HEK293 (cell line): ENCODE results near the gene SIPA1.
"Not testable (repeated sequence)": the region's sequence is repeated elsewhere in the genome, so short reads cannot be mapped to it uniquely, and the experiment has no call there.

ENCODE experiments used
- CTCF ChIA-PET: fragments of 350-600 bp; formaldehyde crosslinking; extraction: SDS; loops from one replicate; lab custom pipeline; 2021; ENCODE audit warnings: antibody characterized with exemption; lab: Yijun Ruan, JAX
- POLR2A ChIA-PET: fragments of 300-600 bp; formaldehyde crosslinking; extraction: SDS; loops from one replicate; lab custom pipeline; 2020; ENCODE audit warnings: antibody characterized with exemption, inconsistent platforms; lab: Yijun Ruan, JAX
- H3K27ac ChIP-seq: fragments of 200-500 bp; sonication (Bioruptor generic); 2 replicates; pipeline ENCODE4 v1.5.1; 2014; ENCODE audit warnings: low read depth, low read length, control low read depth, inconsistent platforms; ENCODE audit errors: extremely low read depth
- H3K36me3 ChIP-seq, 2 experiments: fragments of 200-500 bp in 1 of 2; sonication (Bioruptor generic) in 1 of 2; 1 replicate in 1 of 2; 2 replicates in 1 of 2; pipeline ENCODE4 v1.5.1; 2014 to 2017; ENCODE audit warnings: inconsistent platforms in 2 of 2, low read length in 2 of 2; ENCODE audit not compliant: control insufficient read depth in 2 of 2, insufficient read depth in 1 of 2
- H3K4me1 ChIP-seq: fragments of 200-500 bp; sonication (Bioruptor generic); 2 replicates; pipeline ENCODE4 v1.5.1; 2014; ENCODE audit warnings: mild to moderate bottlenecking, low read length, inconsistent platforms; ENCODE audit not compliant: control insufficient read depth, insufficient read depth
- H3K4me3 ChIP-seq: 2 replicates; pipeline ENCODE4 v1.5.1; 2011; ENCODE audit warnings: low read depth, mild to moderate bottlenecking, control low read depth, low read length, moderate library complexity
- H3K9me3 ChIP-seq: fragments of 200-500 bp; sonication (Bioruptor generic); 2 replicates; pipeline ENCODE4 v1.5.1; 2014; ENCODE audit warnings: low read depth, low read length, inconsistent platforms; ENCODE audit not compliant: control insufficient read depth, insufficient read depth
- GLIS2 ChIP-seq: fragments of 450-650 bp; formaldehyde crosslinking; IDR thresholded peaks from 2 replicates; pipeline ENCODE4 v1.5.1; 2016; ENCODE audit warnings: missing biosample characterization, missing genetic modification characterization
- WT1 ChIP-seq: fragments of 450-650 bp; formaldehyde crosslinking; IDR thresholded peaks from 2 replicates; pipeline ENCODE4 v1.5.1; 2016; ENCODE audit warnings: missing biosample characterization, missing genetic modification characterization
- ZNF10 ChIP-seq: fragments of 450-650 bp; formaldehyde crosslinking; IDR thresholded peaks from 2 replicates; pipeline ENCODE4 v1.5.1; 2017; ENCODE audit warnings: missing biosample characterization, missing genetic modification characterization
- ZNF148 ChIP-seq: fragments of 450-650 bp; formaldehyde crosslinking; IDR thresholded peaks from 2 replicates; pipeline ENCODE4 v1.5.0; 2017; ENCODE audit warnings: missing biosample characterization, missing genetic modification characterization, borderline replicate concordance
- ZNF274 ChIP-seq, 2 experiments: fragments of 200-500 bp in 1 of 2; fragments of 450-650 bp in 1 of 2; sonication (Bioruptor generic) in 1 of 2; formaldehyde crosslinking in 1 of 2; IDR thresholded peaks; 2 replicates each; pipeline versions ENCODE4 v1.5.1 to v1.6.1; 2014 to 2016; ENCODE audit warnings: borderline replicate concordance in 1 of 2, inconsistent platforms in 1 of 2, low read length in 1 of 2, missing biosample characterization in 1 of 2, missing genetic modification characterization in 1 of 2
- ZNF548 ChIP-seq: fragments of 450-650 bp; formaldehyde crosslinking; IDR thresholded peaks from 2 replicates; pipeline ENCODE4 v1.5.1; 2016; ENCODE audit warnings: missing biosample characterization, missing genetic modification characterization
- ZNF555 ChIP-seq: fragments of 450-650 bp; formaldehyde crosslinking; conservative IDR thresholded peaks from 2 replicates; pipeline ENCODE4 v1.5.1; 2017; ENCODE audit warnings: missing biosample characterization, mild to moderate bottlenecking, missing genetic modification characterization, inconsistent platforms
- ZNF704 ChIP-seq: fragments of 450-650 bp; formaldehyde crosslinking; IDR thresholded peaks from 2 replicates; pipeline ENCODE4 v1.5.1; 2016; ENCODE audit warnings: missing biosample characterization, missing genetic modification characterization
- ZSCAN4 ChIP-seq: fragments of 450-650 bp; formaldehyde crosslinking; IDR thresholded peaks from 2 replicates; pipeline ENCODE4 v1.5.1; 2017; ENCODE audit warnings: missing biosample characterization, missing genetic modification characterization
- TF ChIP-seq, protein P1 (sequence below): fragments of 450-650 bp; formaldehyde crosslinking; conservative IDR thresholded peaks from 2 replicates; pipeline ENCODE4 v1.5.1; 2016; ENCODE audit warnings: low read depth, missing biosample characterization, missing genetic modification characterization
- TF ChIP-seq, protein P2 (sequence below): fragments of 450-650 bp; formaldehyde crosslinking; IDR thresholded peaks from 2 replicates; pipeline ENCODE4 v1.5.1; 2016; ENCODE audit warnings: missing biosample characterization, missing genetic modification characterization
- TF ChIP-seq, protein P3 (sequence below): fragments of 450-650 bp; formaldehyde crosslinking; IDR thresholded peaks from 2 replicates; pipeline ENCODE4 v1.5.1; 2016; ENCODE audit warnings: missing biosample characterization, missing genetic modification characterization

The SIPA1 gene

DNA sequence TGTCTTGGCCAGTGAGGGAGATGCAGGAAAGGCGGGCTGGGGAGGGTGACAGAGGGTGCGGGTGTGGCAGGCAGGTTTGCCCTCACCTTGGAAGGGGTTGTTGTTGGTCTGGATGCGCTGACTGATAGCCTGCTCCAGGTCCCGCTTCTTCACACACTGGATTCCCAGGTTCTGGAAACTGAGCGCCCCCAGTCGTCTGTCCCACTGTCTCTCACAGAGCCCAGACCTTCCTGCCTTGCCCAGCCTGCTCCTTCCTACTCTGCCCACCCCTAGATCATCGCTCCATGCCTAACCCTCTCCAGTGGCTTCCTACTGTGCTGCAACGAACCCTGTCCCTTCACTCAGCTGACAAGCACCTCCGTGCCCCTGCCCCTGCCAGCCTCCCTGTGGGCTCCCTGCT, 22.1 kb downstream of the SIPA1 start (continued):
- TF ChIP-seq, protein P1, sequence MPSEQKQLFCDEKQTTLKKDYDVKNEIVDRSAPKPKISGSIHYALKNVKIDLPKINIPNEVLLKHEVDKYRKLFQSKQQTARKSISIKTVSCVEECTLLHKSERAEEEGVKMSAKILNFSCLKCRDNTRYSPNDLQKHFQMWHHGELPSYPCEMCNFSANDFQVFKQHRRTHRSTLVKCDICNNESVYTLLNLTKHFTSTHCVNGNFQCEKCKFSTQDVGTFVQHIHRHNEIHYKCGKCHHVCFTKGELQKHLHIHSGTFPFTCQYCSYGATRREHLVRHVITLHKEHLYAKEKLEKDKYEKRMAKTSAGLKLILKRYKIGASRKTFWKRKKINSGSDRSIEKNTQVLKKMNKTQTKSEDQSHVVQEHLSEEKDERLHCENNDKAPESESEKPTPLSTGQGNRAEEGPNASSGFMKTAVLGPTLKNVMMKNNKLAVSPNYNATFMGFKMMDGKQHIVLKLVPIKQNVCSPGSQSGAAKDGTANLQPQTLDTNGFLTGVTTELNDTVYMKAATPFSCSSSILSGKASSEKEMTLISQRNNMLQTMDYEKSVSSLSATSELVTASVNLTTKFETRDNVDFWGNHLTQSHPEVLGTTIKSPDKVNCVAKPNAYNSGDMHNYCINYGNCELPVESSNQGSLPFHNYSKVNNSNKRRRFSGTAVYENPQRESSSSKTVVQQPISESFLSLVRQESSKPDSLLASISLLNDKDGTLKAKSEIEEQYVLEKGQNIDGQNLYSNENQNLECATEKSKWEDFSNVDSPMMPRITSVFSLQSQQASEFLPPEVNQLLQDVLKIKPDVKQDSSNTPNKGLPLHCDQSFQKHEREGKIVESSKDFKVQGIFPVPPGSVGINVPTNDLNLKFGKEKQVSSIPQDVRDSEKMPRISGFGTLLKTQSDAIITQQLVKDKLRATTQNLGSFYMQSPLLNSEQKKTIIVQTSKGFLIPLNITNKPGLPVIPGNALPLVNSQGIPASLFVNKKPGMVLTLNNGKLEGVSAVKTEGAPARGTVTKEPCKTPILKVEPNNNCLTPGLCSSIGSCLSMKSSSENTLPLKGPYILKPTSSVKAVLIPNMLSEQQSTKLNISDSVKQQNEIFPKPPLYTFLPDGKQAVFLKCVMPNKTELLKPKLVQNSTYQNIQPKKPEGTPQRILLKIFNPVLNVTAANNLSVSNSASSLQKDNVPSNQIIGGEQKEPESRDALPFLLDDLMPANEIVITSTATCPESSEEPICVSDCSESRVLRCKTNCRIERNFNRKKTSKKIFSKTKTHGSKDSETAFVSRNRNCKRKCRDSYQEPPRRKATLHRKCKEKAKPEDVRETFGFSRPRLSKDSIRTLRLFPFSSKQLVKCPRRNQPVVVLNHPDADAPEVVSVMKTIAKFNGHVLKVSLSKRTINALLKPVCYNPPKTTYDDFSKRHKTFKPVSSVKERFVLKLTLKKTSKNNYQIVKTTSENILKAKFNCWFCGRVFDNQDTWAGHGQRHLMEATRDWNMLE (tag by site-specific recombination), result no peak
- TF ChIP-seq ZSCAN4 (tag by site-specific recombination) (no peak), ZNF274 (IDR thresholded peaks at IDR 0.05; ENCODE audit: low read length) (no peak), ZNF274 (tag by site-specific recombination; IDR thresholded peaks at IDR 0.05; ENCODE audit: borderline replicate concordance) (no peak), GLIS2 (tag by site-specific recombination) (no peak), WT1 (tag by site-specific recombination) (no peak), ZNF555 (no peak)
- TF ChIP-seq, protein P2, sequence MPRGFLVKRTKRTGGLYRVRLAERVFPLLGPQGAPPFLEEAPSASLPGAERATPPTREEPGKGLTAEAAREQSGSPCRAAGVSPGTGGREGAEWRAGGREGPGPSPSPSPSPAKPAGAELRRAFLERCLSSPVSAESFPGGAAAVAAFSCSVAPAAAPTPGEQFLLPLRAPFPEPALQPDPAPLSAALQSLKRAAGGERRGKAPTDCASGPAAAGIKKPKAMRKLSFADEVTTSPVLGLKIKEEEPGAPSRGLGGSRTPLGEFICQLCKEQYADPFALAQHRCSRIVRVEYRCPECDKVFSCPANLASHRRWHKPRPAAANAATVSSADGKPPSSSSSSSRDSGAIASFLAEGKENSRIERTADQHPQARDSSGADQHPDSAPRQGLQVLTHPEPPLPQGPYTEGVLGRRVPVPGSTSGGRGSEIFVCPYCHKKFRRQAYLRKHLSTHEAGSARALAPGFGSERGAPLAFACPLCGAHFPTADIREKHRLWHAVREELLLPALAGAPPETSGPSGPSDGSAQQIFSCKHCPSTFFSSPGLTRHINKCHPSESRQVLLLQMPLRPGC (tag by site-specific recombination), result no peak
- TF ChIP-seq, all 188 proteins: peak for 0

DNA sequence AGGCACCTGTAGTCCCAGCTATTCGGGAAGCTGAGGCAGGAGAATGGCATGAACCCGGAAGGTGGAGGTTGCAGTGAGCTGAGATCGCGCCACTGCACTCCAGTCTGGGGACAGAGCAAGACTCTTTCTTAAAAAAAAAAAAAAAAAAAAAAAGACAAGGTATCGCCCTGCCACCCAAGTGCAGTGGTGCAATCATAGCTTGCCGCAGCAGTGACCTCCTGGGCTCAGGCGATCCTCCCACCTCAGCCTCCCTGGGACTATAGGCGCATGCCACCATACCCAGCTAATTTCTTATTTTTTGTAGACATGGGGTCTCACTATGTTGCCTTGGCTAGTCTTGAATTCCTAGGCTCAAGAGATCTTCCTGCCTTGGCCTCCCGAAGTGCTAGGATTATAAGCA, 23.0 kb downstream of the SIPA1 start:
- H3K27ac ChIP-seq, H3K4me1 ChIP-seq, H3K9me3 ChIP-seq, H3K4me3 ChIP-seq: not testable (repeated sequence)
- ChIA-PET POLR2A (interaction anchor here (0.6 to 3.0 kb wide), 6 partner anchors 8 to 209 kb away, joined by 3 to 34 read pairs (median 4); partner anchors contain the start of genes PCNX3 and ZNRD2), CTCF (interaction anchor here (0.7 to 1.1 kb wide), 3 partner anchors 12 to 214 kb away, joined by 3 to 6 read pairs (median 3); no protein-coding TSS in a partner anchor)
- H3K36me3 ChIP-seq, result peaks cover 7 to 55% of the 10 kb centered on the region in 2 experiments; a peak in 2 of 3 replicates

DNA sequence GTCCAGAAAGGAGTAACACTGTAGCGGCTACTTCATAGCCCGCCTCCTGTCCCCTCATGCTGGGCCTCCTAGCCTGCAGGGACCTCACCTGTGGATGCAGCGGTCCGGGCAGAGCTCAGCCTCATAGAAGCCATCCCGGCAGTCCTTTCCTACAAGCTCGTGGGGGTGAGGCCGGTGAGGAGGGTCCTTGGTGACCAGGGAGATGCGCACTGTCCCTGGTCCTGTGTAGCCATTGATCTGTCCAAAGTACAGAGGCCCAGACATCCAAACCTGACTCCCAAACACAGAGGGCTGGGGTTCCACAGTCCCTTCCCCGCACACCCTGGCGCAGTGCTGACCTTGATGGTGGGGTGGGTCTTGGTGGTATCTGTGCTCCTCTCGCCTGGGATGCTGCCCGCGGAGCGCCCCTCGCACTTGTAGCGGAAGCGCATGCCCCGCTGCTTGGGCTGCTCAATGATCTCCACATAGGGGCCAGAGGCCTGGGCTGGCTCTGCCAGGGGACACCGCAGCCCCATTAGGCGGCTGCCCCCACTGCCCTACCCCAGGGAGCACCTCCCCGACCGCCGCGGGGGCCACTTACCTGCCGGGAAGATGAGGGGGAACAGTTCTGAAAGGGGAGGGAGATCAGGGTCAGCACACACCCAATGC, 23.8 kb downstream of the SIPA1 start:
- H3K27ac ChIP-seq, result peak overlapping the region; percentile 4; the same call in 1 of the 2 replicates
- no peaks in the 10 kb centered on the region for H3K9me3 ChIP-seq
- peak overlapping the region; percentile 82 for H3K4me3 ChIP-seq
- H3K4me1 ChIP-seq, result no peaks in the 10 kb centered on the region
- ChIA-PET POLR2A (interaction anchor here (0.6 to 3.0 kb wide), 9 partner anchors 9 to 229 kb away, joined by 4 to 34 read pairs (median 5); partner anchors contain the start of genes CCDC85B, FIBP, MAP3K11 and PCNX3), CTCF (interaction anchor here (0.7 to 1.1 kb wide), 4 partner anchors 130 to 383 kb away, joined by 3 read pairs; no protein-coding TSS in a partner anchor)
- peaks cover 7 to 47% of the 10 kb centered on the region in 2 experiments; a peak in 2 of 3 replicates for H3K36me3 ChIP-seq
- TF ChIP-seq, protein P3, sequence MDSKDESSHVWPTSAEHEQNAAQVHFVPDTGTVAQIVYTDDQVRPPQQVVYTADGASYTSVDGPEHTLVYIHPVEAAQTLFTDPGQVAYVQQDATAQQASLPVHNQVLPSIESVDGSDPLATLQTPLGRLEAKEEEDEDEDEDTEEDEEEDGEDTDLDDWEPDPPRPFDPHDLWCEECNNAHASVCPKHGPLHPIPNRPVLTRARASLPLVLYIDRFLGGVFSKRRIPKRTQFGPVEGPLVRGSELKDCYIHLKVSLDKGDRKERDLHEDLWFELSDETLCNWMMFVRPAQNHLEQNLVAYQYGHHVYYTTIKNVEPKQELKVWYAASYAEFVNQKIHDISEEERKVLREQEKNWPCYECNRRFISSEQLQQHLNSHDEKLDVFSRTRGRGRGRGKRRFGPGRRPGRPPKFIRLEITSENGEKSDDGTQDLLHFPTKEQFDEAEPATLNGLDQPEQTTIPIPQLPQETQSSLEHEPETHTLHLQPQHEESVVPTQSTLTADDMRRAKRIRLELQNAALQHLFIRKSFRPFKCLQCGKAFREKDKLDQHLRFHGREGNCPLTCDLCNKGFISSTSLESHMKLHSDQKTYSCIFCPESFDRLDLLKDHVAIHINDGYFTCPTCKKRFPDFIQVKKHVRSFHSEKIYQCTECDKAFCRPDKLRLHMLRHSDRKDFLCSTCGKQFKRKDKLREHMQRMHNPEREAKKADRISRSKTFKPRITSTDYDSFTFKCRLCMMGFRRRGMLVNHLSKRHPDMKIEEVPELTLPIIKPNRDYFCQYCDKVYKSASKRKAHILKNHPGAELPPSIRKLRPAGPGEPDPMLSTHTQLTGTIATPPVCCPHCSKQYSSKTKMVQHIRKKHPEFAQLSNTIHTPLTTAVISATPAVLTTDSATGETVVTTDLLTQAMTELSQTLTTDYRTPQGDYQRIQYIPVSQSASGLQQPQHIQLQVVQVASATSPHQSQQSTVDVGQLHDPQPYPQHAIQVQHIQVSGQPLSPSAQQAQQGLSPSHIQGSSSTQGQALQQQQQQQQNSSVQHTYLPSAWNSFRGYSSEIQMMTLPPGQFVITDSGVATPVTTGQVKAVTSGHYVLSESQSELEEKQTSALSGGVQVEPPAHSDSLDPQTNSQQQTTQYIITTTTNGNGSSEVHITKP (tag by site-specific recombination), result no peak
- TF ChIP-seq ZNF10 (tag by site-specific recombination) (no peak), WT1 (tag by site-specific recombination) (no peak), ZNF704 (no peak), ZNF148 (tag by site-specific recombination) (no peak), ZNF548 (tag by site-specific recombination) (no peak), GLIS2 (tag by site-specific recombination) (peak; percentile 14; the same call in 1 of the 2 replicates)
